GM23248 (cell line): ENCODE results near the gene PCDHA1. TPM values are rescaled to one million over a fixed set of nuclear protein-coding genes. Genes with fewer than 3 reads are reported as not detected.

Experiments used
- DNase-seq: peaks from one replicate; pipeline ENCODE4 v3.0.0-alpha.2; 2015
- H2AFZ ChIP-seq: fragments of 200-600 bp; sonication (generic); 2 replicates; pipeline ENCODE4 v1.6.1; 2016; ENCODE audit warnings: antibody characterized with exemption
- H3F3A ChIP-seq: fragments of 200-600 bp; sonication (generic); 2 replicates; pipeline ENCODE4 v1.6.1; 2016; ENCODE audit warnings: mild to moderate bottlenecking, antibody characterized with exemption, mixed run types; ENCODE audit not compliant: insufficient read depth
- H3K27ac ChIP-seq: fragments of 200-600 bp; sonication (generic); 2 replicates; pipeline ENCODE4 v1.5.1; 2016; ENCODE audit warnings: mild to moderate bottlenecking
- H3K27me3 ChIP-seq: fragments of 200-600 bp; sonication (generic); replicated peaks from 2 replicates; pipeline ENCODE4 v1.6.1; 2016; ENCODE audit warnings: mild to moderate bottlenecking; ENCODE audit not compliant: insufficient read depth
- H3K36me3 ChIP-seq: fragments of 200-600 bp; sonication (generic); 2 replicates; pipeline ENCODE4 v1.6.1; 2016; ENCODE audit warnings: low read depth, mild to moderate bottlenecking
- H3K4me1 ChIP-seq: fragments of 200-600 bp; sonication (generic); 2 replicates; pipeline ENCODE4 v1.6.1; 2016; ENCODE audit warnings: mild to moderate bottlenecking; ENCODE audit not compliant: insufficient read depth
- H3K4me2 ChIP-seq: fragments of 200-600 bp; sonication (generic); one replicate; pipeline ENCODE4 v1.6.1; 2016; ENCODE audit warnings: mild to moderate bottlenecking; ENCODE audit not compliant: unreplicated experiment
- H3K4me3 ChIP-seq: fragments of 200-600 bp; sonication (generic); 2 replicates; pipeline ENCODE4 v1.5.1; 2016; ENCODE audit warnings: mild to moderate bottlenecking
- H3K79me2 ChIP-seq: fragments of 200-600 bp; sonication (generic); 2 replicates; pipeline ENCODE4 v1.6.1; 2016; ENCODE audit warnings: mild to moderate bottlenecking; ENCODE audit not compliant: insufficient read depth
- H3K9ac ChIP-seq: fragments of 200-600 bp; sonication (generic); 2 replicates; pipeline ENCODE4 v1.6.1; 2016; ENCODE audit warnings: mild to moderate bottlenecking
- H3K9me2 ChIP-seq: fragments of 200-600 bp; sonication (generic); 2 replicates; pipeline ENCODE4 v1.6.1; 2016; ENCODE audit warnings: mixed run types, mild to moderate bottlenecking, moderate library complexity; ENCODE audit not compliant: insufficient read depth
- H3K9me3 ChIP-seq: fragments of 200-600 bp; sonication (generic); one replicate; pipeline ENCODE4 v1.6.1; 2017; ENCODE audit warnings: low read depth
- H4K20me1 ChIP-seq: fragments of 200-600 bp; sonication (generic); 2 replicates; pipeline ENCODE4 v1.6.0; 2016; ENCODE audit not compliant: insufficient read depth
- EZH2 ChIP-seq: fragments of 200-600 bp; sonication (generic); IDR thresholded peaks from 2 replicates; pipeline ENCODE4 v1.6.1; 2018; ENCODE audit warnings: antibody characterized with exemption, mild to moderate bottlenecking; ENCODE audit not compliant: insufficient read depth, poor library complexity, severe bottlenecking
- EZH2phosphoT487 ChIP-seq: fragments of 200-600 bp; sonication (generic); IDR thresholded peaks from 2 replicates; pipeline ENCODE4 v1.6.1; 2018; ENCODE audit warnings: antibody characterized with exemption, moderate library complexity, mild to moderate bottlenecking, low read depth; ENCODE audit not compliant: insufficient read depth
- WGBS, 2 experiments: methylation state at CpG; one replicate each; pipeline ENCODE4 v1.1.6; 2015 to 2017; ENCODE audit warnings: low lambda C conversion rate in 2 of 2, low coverage in 1 of 2; ENCODE audit errors: missing lambda C conversion rate in 2 of 2; 5-methylcytosine and 5-hydroxymethylcytosine counted together
- in situ Hi-C: fragments of 300-500 bp; cut with MboI; formaldehyde crosslinking; loops from 2 replicates; pipeline ENCODE4 v1.15.0; 2020
- polyA plus RNA-seq: library from polyadenylated mRNA; unstranded; fragments of >200 nt; fragmentation: Nextera tagmentation; extraction: Ambion mirVana; gene quantifications from 2 replicates; pipeline ENCODE4 v1.2.1, GENCODE V29; 2016
- total RNA-seq: library from RNA; depleted of rRNA; stranded (reverse); fragments of >200 nt; shearing (Covaris generic); gene quantifications from 2 replicates; pipeline ENCODE4 v1.2.3, GENCODE V29; 2014

PCDHA1 gene
- total and polyA plus RNA-seq, 2 experiments from 2014 or later = not detected

DNA sequence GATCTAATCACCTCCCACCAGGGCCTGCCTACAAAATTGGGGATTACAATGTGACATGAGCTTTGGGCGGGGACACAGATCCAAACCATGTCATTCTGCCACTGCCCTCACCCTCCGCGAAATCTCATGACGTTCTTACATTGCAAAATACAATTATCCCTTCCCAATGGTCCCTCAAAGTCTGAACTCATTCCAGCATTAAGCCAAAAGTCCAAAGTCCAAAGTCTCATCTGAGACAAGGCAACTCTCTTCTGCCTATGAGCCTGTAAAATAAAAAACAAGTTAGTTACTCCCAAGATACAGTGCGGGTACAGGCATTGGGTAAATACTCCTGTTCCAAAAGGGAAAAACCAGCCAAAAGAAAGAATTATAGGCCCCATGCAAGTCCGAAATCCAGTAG, 165.7 kb downstream of the PCDHA1 start:
- WGBS, 2 experiments = 22 to 28% methylated on average over 6 of the region's 6 CpGs
- TF ChIP-seq EZH2 (no peak), EZH2phosphoT487 (no peak)
- Histone ChIP-seq H3K79me2 (no peaks in the 10 kb centered on the region), H3K36me3 (no peaks in the 10 kb centered on the region), H3F3A (no peaks in the 10 kb centered on the region), H3K9me2 (no peaks in the 10 kb centered on the region), H2AFZ (no peak overlapping the region), H3K9me3 (no peaks in the 10 kb centered on the region), H3K9ac (no peak overlapping the region), H4K20me1 (no peaks in the 10 kb centered on the region), H3K4me2 (no peak overlapping the region), H3K27ac (no peak overlapping the region), H3K4me3 (no peak overlapping the region), H3K27me3 (no peaks in the 10 kb centered on the region), H3K4me1 (no peaks in the 10 kb centered on the region)
- in situ Hi-C loops = no loop called here
- no peak for DNase-seq

DNA sequence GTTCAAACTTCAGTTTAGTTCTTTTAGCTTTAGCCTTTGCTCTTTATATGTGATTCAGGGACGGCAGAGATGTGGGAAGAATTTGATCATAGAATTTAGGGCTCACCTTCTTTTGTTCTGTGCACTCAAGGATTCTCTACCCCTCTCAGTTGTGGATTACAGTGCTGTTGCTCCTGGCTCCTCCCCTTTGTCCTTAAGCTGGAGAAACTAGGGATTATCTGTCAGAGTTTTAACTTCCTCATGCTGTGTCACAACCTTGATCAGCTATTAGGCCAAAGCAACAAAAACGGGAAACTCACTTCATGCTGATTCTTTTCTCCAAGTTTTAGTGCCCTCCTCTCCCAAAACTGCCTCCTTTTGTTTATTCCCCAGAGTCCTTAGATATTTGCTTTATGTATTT, 167.3 kb downstream of the PCDHA1 start:
- Histone ChIP-seq H2AFZ (no peak overlapping the region), H3K4me3 (no peak overlapping the region), H3K4me2 (no peak overlapping the region), H3K9ac (no peak overlapping the region), H3F3A (no peaks in the 10 kb centered on the region), H3K36me3 (no peaks in the 10 kb centered on the region), H3K9me3 (no peaks in the 10 kb centered on the region), H3K27ac (no peak overlapping the region), H3K9me2 (no peaks in the 10 kb centered on the region), H3K79me2 (no peaks in the 10 kb centered on the region), H4K20me1 (no peaks in the 10 kb centered on the region), H3K4me1 (no peaks in the 10 kb centered on the region), H3K27me3 (no peaks in the 10 kb centered on the region)
- 4% methylated on average over 2 of the region's 2 CpGs for WGBS, 2 experiments
- no peak for DNase-seq
- TF ChIP-seq EZH2phosphoT487 = no peak
- TF ChIP-seq EZH2 = no peak
- in situ Hi-C loops = no loop called here

DNA sequence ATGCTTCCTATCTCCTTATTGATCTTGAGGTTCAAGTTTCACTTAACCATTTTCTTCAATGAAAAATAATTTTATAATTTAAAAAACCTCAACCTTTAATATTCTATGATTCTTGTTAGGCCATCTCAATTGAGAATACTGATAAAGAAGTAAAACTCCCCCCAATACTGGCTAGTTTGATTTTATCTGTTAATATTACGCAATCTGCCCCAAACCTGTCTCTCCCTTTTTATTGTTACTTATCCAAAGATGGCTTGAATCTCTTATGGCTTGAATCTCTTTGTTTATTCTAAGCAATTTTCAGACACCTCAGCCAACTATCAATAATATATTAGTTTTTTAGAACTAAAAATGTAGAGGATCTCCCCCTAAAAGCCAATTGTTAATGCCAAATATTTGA, 176.2 kb downstream of the PCDHA1 start:
- Histone ChIP-seq H3K27me3 (no peaks in the 10 kb centered on the region), H3F3A (no peaks in the 10 kb centered on the region), H3K9me2 (no peaks in the 10 kb centered on the region), H3K4me1 (no peaks in the 10 kb centered on the region), H3K9me3 (no peaks in the 10 kb centered on the region), H4K20me1 (no peaks in the 10 kb centered on the region), H3K4me3 (no peak overlapping the region), H3K79me2 (no peaks in the 10 kb centered on the region), H3K27ac (no peak overlapping the region), H2AFZ (no peak overlapping the region), H3K36me3 (no peaks in the 10 kb centered on the region), H3K9ac (no peak overlapping the region), H3K4me2 (no peak overlapping the region)
- TF ChIP-seq EZH2 (no peak), EZH2phosphoT487 (no peak)
- in situ Hi-C loops = no loop called here
- no peak for DNase-seq
- WGBS, 2 experiments = 10 to 28% methylated on average over 1 of the region's 1 CpG

DNA sequence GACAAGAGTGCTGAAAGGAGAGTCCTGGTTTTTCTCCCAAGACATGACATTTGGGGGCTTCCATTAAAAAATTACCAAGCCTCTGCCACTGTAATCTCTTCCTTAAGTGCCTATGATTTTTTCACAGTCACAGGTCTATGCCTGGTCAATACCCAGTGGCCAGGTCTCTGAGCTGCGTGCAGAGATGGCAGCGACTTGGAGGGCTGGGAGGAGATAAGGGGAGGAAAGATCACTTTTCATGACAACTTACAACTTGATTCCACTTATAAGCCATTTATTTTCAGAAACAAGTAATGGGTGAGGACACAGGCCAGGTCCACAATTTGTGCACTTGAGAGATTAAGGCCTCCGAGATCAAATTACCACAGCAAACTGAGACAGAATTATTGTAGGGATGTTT, 178.4 kb downstream of the PCDHA1 start:
- WGBS, 2 experiments = 19 to 26% methylated on average over 3 of the region's 3 CpGs
- Histone ChIP-seq H3K9me2 (no peaks in the 10 kb centered on the region), H3K9me3 (no peaks in the 10 kb centered on the region), H3K27me3 (no peaks in the 10 kb centered on the region), H3K36me3 (no peaks in the 10 kb centered on the region), H3K9ac (no peak overlapping the region), H2AFZ (no peak overlapping the region), H3K79me2 (no peaks in the 10 kb centered on the region), H3K27ac (no peak overlapping the region), H4K20me1 (no peaks in the 10 kb centered on the region), H3K4me3 (no peak overlapping the region), H3F3A (no peaks in the 10 kb centered on the region), H3K4me1 (no peaks in the 10 kb centered on the region), H3K4me2 (no peak overlapping the region)
- in situ Hi-C loops = no loop called here
- no peak for DNase-seq
- TF ChIP-seq EZH2phosphoT487 (no peak), EZH2 (no peak)

DNA sequence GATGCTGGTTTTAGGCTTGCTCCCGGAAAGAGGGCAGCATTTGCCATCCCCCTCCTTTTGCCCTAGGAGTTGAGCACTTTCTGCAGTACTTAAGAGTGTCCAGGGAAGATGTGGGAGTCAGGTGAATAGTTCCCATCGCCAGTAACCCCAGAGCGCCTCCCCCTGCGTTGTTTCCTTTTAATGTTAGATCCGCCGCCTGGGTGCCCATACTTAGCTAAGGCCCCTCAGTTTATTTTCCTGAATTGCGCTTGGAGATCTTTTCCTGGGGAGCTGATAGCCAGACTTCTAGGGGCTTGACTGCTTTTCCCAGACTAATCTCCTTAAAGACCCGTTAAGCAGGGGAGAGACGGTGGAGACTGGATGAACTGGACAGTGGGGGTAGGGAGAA, 180.0 kb downstream of the PCDHA1 start:
- WGBS, 2 experiments = 1 to 4% methylated on average over 9 of the region's 9 CpGs

More for the DNA sequence above, 180.0 kb downstream of the PCDHA1 start:
- Histone ChIP-seq H2AFZ (peak overlapping the region; percentile 75), H3K9me2 (no peaks in the 10 kb centered on the region), H3K4me3 (peak overlapping the region; percentile 66), H3F3A (no peaks in the 10 kb centered on the region), H3K4me1 (no peaks in the 10 kb centered on the region), H3K79me2 (no peaks in the 10 kb centered on the region), H3K27ac (no peak overlapping the region), H3K9ac (no peak overlapping the region), H4K20me1 (no peaks in the 10 kb centered on the region), H3K9me3 (no peaks in the 10 kb centered on the region), H3K36me3 (no peaks in the 10 kb centered on the region), H3K4me2 (no peak overlapping the region), H3K27me3 (no peaks in the 10 kb centered on the region)
- DNase-seq = no peak
- in situ Hi-C loops = no loop called here
- TF ChIP-seq EZH2 (no peak), EZH2phosphoT487 (no peak)
